Activated CD8-positive, alpha-beta memory T cell treated with anti-CD3 and anti-CD28 coated beads for 36 hours (primary cell): Measurements from ENCODE around the gene RUNX2. TPM values are rescaled to one million over a fixed set of nuclear protein-coding genes. Genes with fewer than 3 reads are reported as not detected.

Experiments
- CTCF ChIA-PET: fragments of 350-600 bp; sonication (Branson Sonifier 250); formaldehyde crosslinking; loops from one replicate; lab custom pipeline; 2021; ENCODE audit warnings: antibody characterized with exemption; lab: Charles Lee
- POLR2A ChIA-PET: fragments of 350-600 bp; sonication (Branson Sonifier 250); formaldehyde crosslinking; loops from one replicate; lab custom pipeline; 2021; ENCODE audit warnings: antibody characterized with exemption; lab: Charles Lee
- total RNA-seq, 2 experiments: library from RNA; stranded (reverse); gene quantifications; one replicate each; pipeline ENCODE4 v1.2.3, GENCODE V29; 2021

The RUNX2 gene
- total RNA-seq, 2 experiments from 2014 or later: 22.2 to 23.6 TPM

- CTCF ChIA-PET: interaction anchor here (1.0 kb wide), 1 partner anchor 54 kb away, joined by 3 read pairs; no protein-coding TSS in a partner anchor
- POLR2A ChIA-PET: interaction anchor here (0.7 kb wide), 1 partner anchor 264 kb away, joined by 5 read pairs; no protein-coding TSS in a partner anchor
Observed at GRCh38 chr6:45709781-45710220, 381.7 kb downstream of the RUNX2 start.

GRCh38 chr6:45710304-45710821 lies 382.2 kb downstream of the RUNX2 start:
- POLR2A ChIA-PET: interaction anchor here (1.1 kb wide), 1 partner anchor 333 kb away, joined by 3 read pairs; the partner anchor contains the start of gene SUPT3H
- CTCF ChIA-PET: no interaction called here

GRCh38 chr6:45712076-45712475 lies 383.9 kb downstream of the RUNX2 start:
- ChIA-PET POLR2A (no interaction called here), CTCF (interaction anchor here (1.0 kb wide), 1 partner anchor 1237 kb away, joined by 3 read pairs; no protein-coding TSS in a partner anchor)

- CTCF ChIA-PET: no interaction called here
- POLR2A ChIA-PET: no interaction called here
Observed at GRCh38 chr6:45712786-45713185, 384.7 kb downstream of the RUNX2 start.

Other genes starting within 250 kb of the RUNX2 start
- gene SUPT3H, start 49.6 kb downstream of the RUNX2 start, total RNA-seq: 10 to 100 TPM; 17.4 to 17.8 TPM